Limb (tissue), 2 donors: ENCODE results near the gene B4GALT5.

Source experiments
- DNase-seq, 2 donors: peaks; one replicate each; pipeline ENCODE4 v3.0.0-alpha.2; 2016; ENCODE audit errors: extremely low spot score in 2 of 2

B4GALT5 gene

DNA sequence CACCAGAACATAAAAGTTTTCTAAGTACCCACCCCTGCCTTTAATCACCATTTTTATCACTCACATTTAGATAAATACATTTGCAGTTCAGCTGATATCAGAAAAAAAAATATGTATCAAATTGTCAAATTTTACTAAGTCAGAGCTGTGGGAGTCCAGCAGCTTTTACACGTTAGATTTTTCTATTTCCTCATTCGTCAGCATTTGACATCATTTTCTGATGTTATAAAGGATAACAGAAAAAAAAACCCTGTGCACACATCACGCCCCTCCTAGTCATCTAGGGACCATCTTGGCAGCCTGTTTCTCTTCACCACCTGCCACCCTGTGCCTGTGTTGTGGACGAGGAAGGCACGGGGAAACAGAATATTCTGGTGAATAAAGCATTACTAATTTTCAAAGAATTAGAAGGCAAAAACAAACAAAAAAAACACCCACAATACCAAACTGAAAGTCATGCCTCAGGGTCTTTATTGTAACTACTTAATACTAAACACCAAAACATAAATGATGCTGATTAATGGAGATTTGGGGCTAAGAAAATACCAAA is 12.4 kb downstream of the B4GALT5 start:
- no peak for DNase-seq

GRCh38 chr20:49700411-49701185 is 13.1 kb downstream of the B4GALT5 start:
- no peak for DNase-seq

DNA sequence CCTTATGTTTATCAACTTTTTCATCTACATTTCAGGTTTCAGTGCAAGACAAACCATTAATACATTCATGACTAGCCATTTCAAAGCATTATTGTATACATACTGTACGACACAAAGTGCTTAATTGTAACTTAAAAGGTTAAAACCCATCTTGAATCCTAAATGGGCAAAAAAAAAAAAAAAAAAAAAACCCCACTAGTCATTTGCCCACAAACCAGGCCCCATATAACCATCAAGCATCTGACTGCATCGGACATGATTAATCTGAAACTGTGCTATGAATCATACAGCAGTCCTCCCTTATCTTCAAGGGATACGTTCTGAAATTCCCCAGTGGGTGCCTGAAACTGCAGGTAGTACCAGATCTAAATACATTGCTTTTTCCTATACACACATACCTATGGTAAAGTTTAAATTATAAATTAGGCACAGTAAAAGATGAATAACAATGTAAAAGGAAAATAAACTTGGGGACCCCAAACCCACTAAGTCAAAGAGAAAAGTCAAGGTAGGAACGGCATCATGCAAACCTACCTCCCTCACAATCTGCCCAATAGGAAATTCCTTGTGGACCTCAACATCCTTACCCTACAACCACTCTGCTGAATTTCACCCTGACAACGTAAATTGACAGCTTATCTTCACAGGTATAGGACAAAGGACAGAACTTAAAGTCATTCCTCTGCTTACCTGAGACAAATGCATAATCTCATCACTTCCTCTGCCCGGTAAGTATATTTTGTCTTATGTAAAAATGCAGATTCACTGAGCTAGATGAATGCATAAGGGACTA is 14.3 kb downstream of the B4GALT5 start:
- no peak for DNase-seq

- no peak for DNase-seq
These were observed 15.2 kb downstream of the B4GALT5 start for GRCh38 chr20:49698477-49698876.

DNA sequence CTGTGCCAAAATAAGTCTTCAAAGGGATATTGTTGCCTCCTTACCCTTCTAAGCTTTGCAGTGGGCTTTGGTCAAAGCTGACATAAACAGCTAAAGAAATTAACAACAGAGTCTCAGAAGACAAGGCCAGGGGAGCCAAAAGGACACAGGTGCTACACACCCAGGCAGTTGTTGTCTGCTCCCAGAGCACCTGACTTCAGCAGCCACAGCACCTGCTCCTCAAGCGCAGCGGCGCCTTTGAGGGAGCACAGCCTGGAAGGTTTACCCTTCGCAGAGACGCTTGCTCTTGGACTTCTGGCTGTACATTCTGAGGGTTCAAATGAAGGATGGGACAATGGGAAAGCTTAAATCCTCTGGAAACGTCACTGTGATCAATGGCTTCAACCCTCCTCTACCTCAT is 16.6 kb downstream of the B4GALT5 start:
- no peak for DNase-seq

DNA sequence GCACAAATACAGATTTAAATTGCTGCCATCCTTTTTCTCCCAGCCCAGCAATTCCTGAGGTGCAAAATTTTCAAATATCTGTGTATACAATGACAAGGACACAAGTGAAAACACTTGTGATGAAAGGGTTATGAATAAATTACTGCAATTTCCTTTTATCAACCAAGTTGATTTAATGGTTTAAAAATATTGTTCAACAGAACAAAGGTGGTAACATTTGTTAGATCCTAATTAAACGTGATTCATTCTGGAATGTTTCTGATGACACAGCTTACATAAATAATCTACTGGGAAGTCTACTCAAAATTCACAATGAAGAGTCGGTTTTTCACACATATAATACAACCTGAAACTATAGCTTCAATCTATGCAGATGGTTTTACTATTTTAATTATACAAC is 17.1 kb downstream of the B4GALT5 start:
- DNase-seq: no peak

- DNase-seq: no peak
These were observed 17.8 kb downstream of the B4GALT5 start for GRCh38 chr20:49695830-49696229.

DNA sequence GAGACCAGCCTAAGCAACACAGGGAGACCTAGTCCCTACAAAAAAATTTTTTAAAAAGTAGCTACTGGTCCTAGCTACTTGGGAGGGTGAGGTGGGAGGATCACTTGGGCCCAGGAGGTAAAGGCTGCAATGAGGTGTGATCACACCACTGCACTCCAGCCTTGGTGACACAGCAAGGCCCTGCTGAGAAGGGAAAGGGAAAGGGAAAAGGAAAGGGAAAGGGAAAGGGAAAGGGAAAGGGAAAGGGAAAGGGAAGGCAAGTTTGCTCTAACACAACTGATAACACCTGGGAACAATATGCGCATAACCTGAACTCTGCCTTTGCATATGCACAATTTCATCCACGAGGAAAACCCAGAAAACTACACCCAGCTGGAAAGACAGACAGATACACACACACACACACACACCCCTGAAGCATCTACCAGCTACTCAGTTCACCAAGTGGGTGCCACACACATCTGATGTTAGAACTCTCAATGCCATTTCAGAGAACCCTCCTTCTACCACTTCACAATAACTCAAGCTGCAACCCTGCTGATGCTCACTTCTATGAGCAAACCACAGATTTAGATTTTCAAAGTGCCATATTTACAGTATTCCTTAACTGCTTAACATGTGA is 19.1 kb downstream of the B4GALT5 start:
- no peak for DNase-seq

DNA sequence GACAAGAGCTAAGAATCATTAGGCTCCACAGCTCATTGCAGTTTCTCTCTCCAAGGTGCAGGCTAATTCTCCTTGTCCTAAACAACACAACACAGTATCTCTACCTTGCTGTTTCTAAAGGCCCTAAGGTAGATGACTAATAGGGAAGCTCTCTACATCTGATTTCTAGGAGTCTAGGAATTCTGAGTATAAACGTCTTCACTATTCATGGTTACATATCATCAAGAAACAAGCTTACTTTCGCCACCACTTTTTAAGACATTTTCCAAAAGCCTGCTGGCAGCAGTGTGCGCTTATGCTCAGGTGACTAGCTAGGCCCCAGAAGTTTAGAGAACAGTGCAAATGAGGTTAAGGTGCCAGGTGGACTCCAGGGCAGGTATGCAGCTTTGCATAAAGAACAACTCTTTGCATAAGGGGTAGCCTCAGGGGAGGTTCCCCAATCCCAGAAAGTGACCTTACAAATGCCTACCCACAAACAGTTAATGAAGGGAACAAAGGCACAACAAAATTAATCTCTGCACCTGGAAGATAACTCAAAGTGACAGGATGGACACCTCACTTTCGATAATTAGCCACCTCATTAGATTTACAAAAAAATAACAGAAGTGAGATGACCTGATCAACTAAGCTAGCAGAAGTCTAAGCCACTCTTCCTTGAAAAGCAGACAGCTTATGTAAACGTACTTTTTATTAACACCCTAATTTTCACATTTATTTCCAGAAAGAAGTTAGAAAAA is 20.1 kb downstream of the B4GALT5 start:
- DNase-seq: no peak

GRCh38 chr20:49692941-49693340 is 20.7 kb downstream of the B4GALT5 start:
- no peak for DNase-seq

- DNase-seq: no peak
These were observed 21.7 kb downstream of the B4GALT5 start for GRCh38 chr20:49691818-49692568.

- no peak for DNase-seq
These were observed 22.6 kb downstream of the B4GALT5 start for GRCh38 chr20:49690899-49691620.

DNA sequence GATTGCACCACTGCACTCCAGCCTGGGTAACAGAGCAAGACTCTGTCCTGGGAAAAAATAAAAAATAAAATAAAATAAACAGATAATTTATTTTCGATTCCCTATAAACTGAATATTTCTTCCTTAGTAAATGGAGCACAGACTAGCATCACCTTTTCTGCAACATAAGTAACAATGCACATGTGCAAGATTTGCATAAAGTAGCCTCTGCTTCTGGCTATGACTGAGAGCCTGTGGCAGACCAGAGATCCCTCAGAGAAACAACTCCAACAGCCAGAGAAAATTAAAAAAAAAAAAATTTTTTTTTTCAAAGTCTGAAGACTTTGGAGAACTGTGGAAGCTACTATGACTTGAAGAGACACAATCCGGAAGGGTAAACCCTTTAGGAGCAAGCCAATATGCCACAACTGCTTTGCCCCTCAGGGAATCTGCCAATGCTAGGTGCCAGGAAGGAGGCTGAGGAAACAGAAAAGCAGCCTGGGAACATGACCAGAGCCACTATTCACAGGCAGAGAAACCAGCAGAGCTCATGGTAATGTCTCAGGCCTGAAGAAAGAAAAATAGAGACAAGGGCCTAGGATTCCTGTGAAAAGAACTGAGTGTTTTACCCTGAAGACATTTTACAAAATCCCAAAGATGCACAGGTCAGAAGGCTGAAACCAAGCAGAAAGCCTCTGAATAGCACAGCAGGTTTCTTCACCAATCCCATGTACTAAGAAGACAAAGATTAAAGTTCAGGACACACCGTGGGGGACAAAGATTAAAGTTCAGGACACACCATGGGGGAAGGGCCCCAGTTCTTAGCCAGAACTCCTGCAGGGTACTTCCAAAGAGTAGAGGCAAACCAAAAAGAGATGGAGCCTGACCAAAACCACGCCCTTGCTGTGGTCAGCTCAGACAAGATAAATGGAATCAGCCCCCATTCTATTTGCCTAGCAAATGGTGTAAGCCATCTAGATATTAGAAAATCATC is 25.8 kb downstream of the B4GALT5 start:
- no peak for DNase-seq

DNA sequence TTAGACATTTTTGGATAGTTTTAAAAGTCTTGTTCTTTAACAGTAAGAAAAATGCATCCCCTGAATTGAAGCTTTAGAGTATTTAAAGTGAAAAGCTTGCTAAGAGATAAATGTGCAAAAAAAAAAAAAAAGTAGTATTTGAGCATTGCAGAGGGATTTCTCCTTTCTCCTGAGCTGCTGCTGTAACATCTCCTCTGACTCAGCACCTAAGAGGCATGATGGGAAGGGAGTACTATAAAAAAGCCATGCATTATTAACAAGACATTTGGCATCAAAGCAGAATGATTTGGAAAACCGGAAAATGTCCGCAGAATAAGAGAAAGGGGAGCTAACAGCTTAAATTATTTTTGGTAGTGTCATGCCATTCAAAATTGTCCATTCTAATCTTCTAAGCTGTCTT is 27.9 kb downstream of the B4GALT5 start:
- no peak for DNase-seq

DNA sequence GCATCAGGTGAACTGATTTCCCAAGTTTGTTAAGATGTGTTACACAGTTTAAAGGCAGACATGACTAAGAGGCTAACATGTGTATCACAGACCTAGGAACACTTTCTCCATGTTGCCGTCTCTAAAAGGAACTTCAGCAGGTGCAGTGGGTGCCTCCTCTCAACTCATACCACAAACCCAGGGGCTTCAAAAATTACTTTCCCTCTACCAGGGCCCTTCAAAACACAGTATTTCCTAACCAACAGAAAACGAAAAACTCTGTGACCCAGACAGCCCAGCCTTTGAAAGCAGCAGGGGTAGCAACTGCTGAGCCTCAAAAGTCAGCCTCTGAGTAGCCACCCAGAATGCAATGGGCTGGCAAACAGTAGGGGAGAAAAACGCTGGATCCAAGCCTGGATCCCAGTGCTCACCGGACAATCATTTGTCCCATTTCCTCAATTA is 28.5 kb downstream of the B4GALT5 start:
- DNase-seq: no peak

- no peak for DNase-seq
These were observed 29.2 kb downstream of the B4GALT5 start for GRCh38 chr20:49684335-49684997.

DNA sequence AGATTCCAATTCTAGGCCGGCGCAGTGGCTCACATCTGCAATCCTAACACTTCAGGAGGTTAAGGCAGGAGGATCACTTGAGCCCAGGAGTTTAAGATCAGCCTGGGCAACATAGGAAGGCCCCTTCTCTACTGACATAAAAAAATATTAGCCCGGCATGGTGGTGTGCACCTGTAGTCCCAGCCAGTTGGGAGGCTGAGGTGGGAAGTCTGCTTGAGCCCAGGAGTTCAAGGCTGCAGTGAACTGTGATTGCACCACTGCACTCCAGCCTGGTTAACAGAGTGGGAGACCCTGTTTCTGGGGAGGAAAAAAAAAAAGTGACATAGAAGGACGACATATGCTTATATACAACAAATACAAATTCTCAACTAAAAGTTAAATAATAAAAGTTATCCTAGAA is 30.9 kb downstream of the B4GALT5 start:
- no peak for DNase-seq

DNA sequence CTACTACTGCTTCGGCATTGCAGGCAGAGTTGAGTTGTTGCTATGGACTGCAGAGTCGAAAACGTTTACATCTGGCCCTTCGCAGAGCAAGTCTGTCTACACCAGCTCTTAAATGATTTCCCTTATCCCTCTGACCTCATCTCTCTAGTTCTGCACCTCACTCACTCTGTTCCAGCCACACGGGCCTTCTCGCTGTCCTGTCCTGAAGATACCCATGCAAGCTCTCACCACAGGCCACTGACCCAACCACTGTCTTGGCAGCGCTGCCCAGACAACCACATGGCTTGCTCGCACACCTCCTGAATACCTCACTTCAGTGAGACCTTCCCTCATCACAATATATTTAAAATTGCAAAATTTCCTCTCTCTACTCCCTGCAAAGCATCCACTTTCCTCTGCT is 31.4 kb downstream of the B4GALT5 start:
- no peak for DNase-seq
